ENCODE results near the gene CABLES2.

GRCh38 chr20:62398120-62398821 is 8.8 kb downstream of the CABLES2 start:
- TF ChIP-seq CREB1 (IDR thresholded peaks at IDR 0.05; ENCODE audit: low read depth): no peak
- no peak for TF ChIP-seq FOXM1 (IDR thresholded peaks at IDR 0.05; ENCODE audit: borderline replicate concordance, low read depth)
- no peak for TF ChIP-seq EGR1 (IDR thresholded peaks at IDR 0.05)
- no peak for TF ChIP-seq MAX (IDR thresholded peaks at IDR 0.05)
- no peak for TF ChIP-seq TAF1 (IDR thresholded peaks at IDR 0.05; ENCODE audit: low read depth)
